H1 (cell line): ENCODE measurements around the gene SCNN1B. TPM values are rescaled to one million over a fixed set of nuclear protein-coding genes. Genes with fewer than 3 reads are reported as not detected.

Source experiments
- CTCF ChIP-seq, 3 experiments: IDR thresholded peaks; 1 replicate in 2 of 3; 2 replicates in 1 of 3; pipeline versions ENCODE4 v1.5.1 to v1.6.1; 2011; ENCODE audit warnings: low read length in 3 of 3, mild to moderate bottlenecking in 3 of 3, inconsistent platforms in 2 of 3, low read depth in 1 of 3, moderate library complexity in 1 of 3; ENCODE audit not compliant: insufficient read depth in 1 of 3; ENCODE audit errors: control extremely low read depth in 1 of 3
- EZH2 ChIP-seq: fragments of 200-600 bp; sonication (generic); IDR thresholded peaks from 2 replicates; pipeline ENCODE4 v1.7.1; 2012; ENCODE audit warnings: low read depth, mild to moderate bottlenecking, moderate library complexity, low read length, inconsistent platforms; ENCODE audit not compliant: severe bottlenecking
- MAX ChIP-seq: IDR thresholded peaks from 2 replicates; pipeline ENCODE4 v1.6.1; 2012; ENCODE audit warnings: inconsistent platforms
- PHF8 ChIP-seq: fragments of 200-600 bp; sonication (generic); conservative IDR thresholded peaks from 2 replicates; pipeline ENCODE4 v1.7.1; 2012; ENCODE audit warnings: low read depth, mild to moderate bottlenecking, inconsistent platforms, low read length, moderate library complexity
- POU5F1 ChIP-seq: IDR thresholded peaks from 2 replicates; pipeline ENCODE4 v1.6.1; 2011; ENCODE audit warnings: low read depth, mild to moderate bottlenecking, low read length, moderate library complexity
- SIRT6 ChIP-seq: IDR thresholded peaks from one replicate; pipeline ENCODE4 v1.7.1; 2012; ENCODE audit warnings: low read length, inconsistent platforms
- polyA plus RNA-seq, 7 experiments: library from polyadenylated mRNA; depleted of rRNA in 3 of 7; stranded (reverse) in 5 of 7; unstranded in 2 of 7; fragments of >200 nt in 5 of 7; fragments of 200-250 nt in 2 of 7; gene quantifications; 1 replicate in 5 of 7; 2 replicates in 1 of 7; 4 replicates in 1 of 7; pipeline versions ENCODE4 v1.2.1 to v1.2.3, GENCODE V29; 2011 to 2013; ENCODE audit warnings: missing spikeins in 2 of 7, mixed read lengths in 2 of 7
- total RNA-seq: library from RNA; stranded (reverse); fragmentation: NEBNext Ultra II Directional; extraction: Animal tissue kit (Norgen Biotek cat#: 25700); gene quantifications from 2 replicates; pipeline ENCODE4 v1.2.1, GENCODE V29; 2021
- TF ChIP-seq, protein P1 (sequence below): fragments of 300-600 bp; sonication (generic); IDR thresholded peaks from 2 replicates; pipeline ENCODE4 v1.7.1; 2012; ENCODE audit warnings: low read length, moderate library complexity, mild to moderate bottlenecking, inconsistent platforms; ENCODE audit not compliant: insufficient replicate concordance

SCNN1B gene
- total and polyA plus RNA-seq, 2 of the 8 experiments (the other 6 are each of a cell fraction or from before 2014, with no cell fraction given) = 0.20 to 0.95 TPM

GRCh38 chr16:23367988-23368387 lies 65.9 kb downstream of the SCNN1B start (continued):
- TF ChIP-seq, protein P1, sequence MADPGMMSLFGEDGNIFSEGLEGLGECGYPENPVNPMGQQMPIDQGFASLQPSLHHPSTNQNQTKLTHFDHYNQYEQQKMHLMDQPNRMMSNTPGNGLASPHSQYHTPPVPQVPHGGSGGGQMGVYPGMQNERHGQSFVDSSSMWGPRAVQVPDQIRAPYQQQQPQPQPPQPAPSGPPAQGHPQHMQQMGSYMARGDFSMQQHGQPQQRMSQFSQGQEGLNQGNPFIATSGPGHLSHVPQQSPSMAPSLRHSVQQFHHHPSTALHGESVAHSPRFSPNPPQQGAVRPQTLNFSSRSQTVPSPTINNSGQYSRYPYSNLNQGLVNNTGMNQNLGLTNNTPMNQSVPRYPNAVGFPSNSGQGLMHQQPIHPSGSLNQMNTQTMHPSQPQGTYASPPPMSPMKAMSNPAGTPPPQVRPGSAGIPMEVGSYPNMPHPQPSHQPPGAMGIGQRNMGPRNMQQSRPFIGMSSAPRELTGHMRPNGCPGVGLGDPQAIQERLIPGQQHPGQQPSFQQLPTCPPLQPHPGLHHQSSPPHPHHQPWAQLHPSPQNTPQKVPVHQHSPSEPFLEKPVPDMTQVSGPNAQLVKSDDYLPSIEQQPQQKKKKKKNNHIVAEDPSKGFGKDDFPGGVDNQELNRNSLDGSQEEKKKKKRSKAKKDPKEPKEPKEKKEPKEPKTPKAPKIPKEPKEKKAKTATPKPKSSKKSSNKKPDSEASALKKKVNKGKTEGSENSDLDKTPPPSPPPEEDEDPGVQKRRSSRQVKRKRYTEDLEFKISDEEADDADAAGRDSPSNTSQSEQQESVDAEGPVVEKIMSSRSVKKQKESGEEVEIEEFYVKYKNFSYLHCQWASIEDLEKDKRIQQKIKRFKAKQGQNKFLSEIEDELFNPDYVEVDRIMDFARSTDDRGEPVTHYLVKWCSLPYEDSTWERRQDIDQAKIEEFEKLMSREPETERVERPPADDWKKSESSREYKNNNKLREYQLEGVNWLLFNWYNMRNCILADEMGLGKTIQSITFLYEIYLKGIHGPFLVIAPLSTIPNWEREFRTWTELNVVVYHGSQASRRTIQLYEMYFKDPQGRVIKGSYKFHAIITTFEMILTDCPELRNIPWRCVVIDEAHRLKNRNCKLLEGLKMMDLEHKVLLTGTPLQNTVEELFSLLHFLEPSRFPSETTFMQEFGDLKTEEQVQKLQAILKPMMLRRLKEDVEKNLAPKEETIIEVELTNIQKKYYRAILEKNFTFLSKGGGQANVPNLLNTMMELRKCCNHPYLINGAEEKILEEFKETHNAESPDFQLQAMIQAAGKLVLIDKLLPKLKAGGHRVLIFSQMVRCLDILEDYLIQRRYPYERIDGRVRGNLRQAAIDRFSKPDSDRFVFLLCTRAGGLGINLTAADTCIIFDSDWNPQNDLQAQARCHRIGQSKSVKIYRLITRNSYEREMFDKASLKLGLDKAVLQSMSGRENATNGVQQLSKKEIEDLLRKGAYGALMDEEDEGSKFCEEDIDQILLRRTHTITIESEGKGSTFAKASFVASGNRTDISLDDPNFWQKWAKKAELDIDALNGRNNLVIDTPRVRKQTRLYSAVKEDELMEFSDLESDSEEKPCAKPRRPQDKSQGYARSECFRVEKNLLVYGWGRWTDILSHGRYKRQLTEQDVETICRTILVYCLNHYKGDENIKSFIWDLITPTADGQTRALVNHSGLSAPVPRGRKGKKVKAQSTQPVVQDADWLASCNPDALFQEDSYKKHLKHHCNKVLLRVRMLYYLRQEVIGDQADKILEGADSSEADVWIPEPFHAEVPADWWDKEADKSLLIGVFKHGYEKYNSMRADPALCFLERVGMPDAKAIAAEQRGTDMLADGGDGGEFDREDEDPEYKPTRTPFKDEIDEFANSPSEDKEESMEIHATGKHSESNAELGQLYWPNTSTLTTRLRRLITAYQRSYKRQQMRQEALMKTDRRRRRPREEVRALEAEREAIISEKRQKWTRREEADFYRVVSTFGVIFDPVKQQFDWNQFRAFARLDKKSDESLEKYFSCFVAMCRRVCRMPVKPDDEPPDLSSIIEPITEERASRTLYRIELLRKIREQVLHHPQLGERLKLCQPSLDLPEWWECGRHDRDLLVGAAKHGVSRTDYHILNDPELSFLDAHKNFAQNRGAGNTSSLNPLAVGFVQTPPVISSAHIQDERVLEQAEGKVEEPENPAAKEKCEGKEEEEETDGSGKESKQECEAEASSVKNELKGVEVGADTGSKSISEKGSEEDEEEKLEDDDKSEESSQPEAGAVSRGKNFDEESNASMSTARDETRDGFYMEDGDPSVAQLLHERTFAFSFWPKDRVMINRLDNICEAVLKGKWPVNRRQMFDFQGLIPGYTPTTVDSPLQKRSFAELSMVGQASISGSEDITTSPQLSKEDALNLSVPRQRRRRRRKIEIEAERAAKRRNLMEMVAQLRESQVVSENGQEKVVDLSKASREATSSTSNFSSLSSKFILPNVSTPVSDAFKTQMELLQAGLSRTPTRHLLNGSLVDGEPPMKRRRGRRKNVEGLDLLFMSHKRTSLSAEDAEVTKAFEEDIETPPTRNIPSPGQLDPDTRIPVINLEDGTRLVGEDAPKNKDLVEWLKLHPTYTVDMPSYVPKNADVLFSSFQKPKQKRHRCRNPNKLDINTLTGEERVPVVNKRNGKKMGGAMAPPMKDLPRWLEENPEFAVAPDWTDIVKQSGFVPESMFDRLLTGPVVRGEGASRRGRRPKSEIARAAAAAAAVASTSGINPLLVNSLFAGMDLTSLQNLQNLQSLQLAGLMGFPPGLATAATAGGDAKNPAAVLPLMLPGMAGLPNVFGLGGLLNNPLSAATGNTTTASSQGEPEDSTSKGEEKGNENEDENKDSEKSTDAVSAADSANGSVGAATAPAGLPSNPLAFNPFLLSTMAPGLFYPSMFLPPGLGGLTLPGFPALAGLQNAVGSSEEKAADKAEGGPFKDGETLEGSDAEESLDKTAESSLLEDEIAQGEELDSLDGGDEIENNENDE = no peak
- TF ChIP-seq SIRT6 = no peak
- no peak for TF ChIP-seq PHF8
- TF ChIP-seq MAX = no peak
- TF ChIP-seq CTCF (IDR thresholded peaks at IDR 0.05; ENCODE audit: control extremely low read depth in 1 of 3, insufficient read depth in 1 of 3, low read depth in 1 of 3, low read length in 3 of 3) = no peak
- TF ChIP-seq POU5F1 = no peak
- no peak for TF ChIP-seq EZH2
